SH-SY5Y (cell line): ENCODE measurements around the gene HSPA1B.

ENCODE experiments used
- GATA2 ChIP-seq: IDR thresholded peaks from 2 replicates; pipeline ENCODE4 v1.6.1; 2011; ENCODE audit warnings: mild to moderate bottlenecking, low read depth, low read length
- GATA3 ChIP-seq: IDR thresholded peaks from 2 replicates; pipeline ENCODE4 v1.6.1; 2011; ENCODE audit warnings: low read depth, mild to moderate bottlenecking, low read length, moderate library complexity

DNA sequence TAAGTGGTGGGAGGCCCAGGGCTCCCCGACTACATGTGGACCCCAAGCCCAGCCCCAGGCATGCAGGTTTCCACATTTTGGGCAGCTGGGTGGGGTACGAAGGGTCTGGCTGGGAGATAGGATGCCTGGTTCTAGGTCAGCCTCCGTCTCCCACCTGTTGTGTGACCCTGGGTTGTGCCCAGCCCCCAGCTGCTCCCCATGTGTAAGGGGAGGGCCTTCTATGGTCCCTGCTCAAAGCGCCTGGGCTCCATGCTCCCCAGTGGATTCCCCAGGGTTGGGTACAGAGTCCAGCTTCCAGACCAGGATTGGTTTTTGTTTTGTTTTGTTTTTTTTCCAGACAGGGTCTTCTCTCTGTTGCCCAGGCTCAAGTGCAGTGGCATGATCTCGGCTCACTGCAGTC, 49.3 kb upstream of the HSPA1B start:
- TF ChIP-seq GATA3 (no peak), GATA2 (no peak)
